Neural cell (in vitro differentiated cells): ENCODE measurements around the gene PTPRT. TPM values are rescaled to one million over a fixed set of nuclear protein-coding genes. Genes with fewer than 3 reads are reported as not detected.

Experiments
- H2AFZ ChIP-seq: fragments of 200-600, 300-800 bp; sonication (generic), shearing (Covaris generic); 2 replicates; pipeline ENCODE4 v1.6.0; 2014; ENCODE audit warnings: low read depth, mild to moderate bottlenecking, antibody characterized with exemption, low read length, moderate library complexity
- H3F3A ChIP-seq: fragments of 200-600 bp; shearing (Covaris generic); 2 replicates; pipeline ENCODE4 v1.6.1; 2016; ENCODE audit warnings: mild to moderate bottlenecking, moderate library complexity, mixed read lengths, antibody characterized with exemption, low read length; ENCODE audit not compliant: insufficient read depth, poor library complexity, severe bottlenecking
- H3K27ac ChIP-seq: fragments of 200-600, 300-800 bp; sonication (generic), shearing (Covaris generic); 2 replicates; pipeline ENCODE4 v1.5.1; 2014; ENCODE audit warnings: mild to moderate bottlenecking, low read length, moderate library complexity
- H3K27me3 ChIP-seq: fragments of 300-800, 200-600 bp; sonication (generic), shearing (Covaris generic); 2 replicates; pipeline ENCODE4 v1.6.0; 2014; ENCODE audit warnings: mild to moderate bottlenecking, low read depth, low read length, moderate library complexity; ENCODE audit not compliant: insufficient read depth
- H3K36me3 ChIP-seq: fragments of 300-800, 200-600 bp; sonication (generic), shearing (Covaris generic); 2 replicates; pipeline ENCODE4 v1.5.1; 2014; ENCODE audit warnings: mild to moderate bottlenecking, antibody characterized with exemption, low read length, moderate library complexity; ENCODE audit not compliant: insufficient read depth
- H3K4me2 ChIP-seq: fragments of 300-800, 200-600 bp; sonication (generic), shearing (Covaris generic); 2 replicates; pipeline ENCODE4 v1.6.0; 2014; ENCODE audit warnings: mild to moderate bottlenecking, low read length
- H3K4me3 ChIP-seq: fragments of 300-800, 200-600 bp; sonication (generic), shearing (Covaris generic); 2 replicates; pipeline ENCODE4 v1.5.1; 2014; ENCODE audit warnings: mild to moderate bottlenecking, low read length, moderate library complexity
- H3K79me2 ChIP-seq: fragments of 200-600 bp; shearing (Covaris generic); replicated peaks from 2 replicates; pipeline ENCODE4 v1.6.0; 2014; ENCODE audit warnings: mild to moderate bottlenecking, low read length, moderate library complexity; ENCODE audit not compliant: insufficient read depth
- H3K9ac ChIP-seq: fragments of 300-800, 200-600 bp; sonication (generic), shearing (Covaris generic); 2 replicates; pipeline ENCODE4 v1.6.1; 2016; ENCODE audit warnings: mild to moderate bottlenecking, low read length, mixed read lengths
- H3K9me2 ChIP-seq: fragments of 200-600 bp; shearing (Covaris generic); 2 replicates; pipeline ENCODE4 v1.6.1; 2016; ENCODE audit warnings: mild to moderate bottlenecking, low read length, mixed read lengths; ENCODE audit not compliant: insufficient read depth
- H3K9me3 ChIP-seq: fragments of 200-600, 300-800 bp; sonication (generic), shearing (Covaris generic); 2 replicates; pipeline ENCODE4 v1.6.1; 2016; ENCODE audit warnings: mild to moderate bottlenecking, mixed run types, low read length, moderate library complexity, mixed read lengths
- H4K20me1 ChIP-seq: fragments of 200-600 bp; shearing (Covaris generic); 2 replicates; pipeline ENCODE4 v1.6.1; 2016; ENCODE audit warnings: mild to moderate bottlenecking, mixed run types; ENCODE audit not compliant: insufficient read depth
- CTCF ChIP-seq: fragments of 450-650 bp; IDR thresholded peaks from 2 replicates; pipeline ENCODE4 v1.5.1; 2014; ENCODE audit warnings: antibody characterized with exemption, mild to moderate bottlenecking, moderate library complexity; ENCODE audit not compliant: poor library complexity, severe bottlenecking
- EP300 ChIP-seq: fragments of 450-650 bp; conservative IDR thresholded peaks from 2 replicates; pipeline ENCODE4 v1.6.1; 2014; ENCODE audit warnings: antibody characterized with exemption, mild to moderate bottlenecking, moderate library complexity; ENCODE audit not compliant: poor library complexity, severe bottlenecking
- EZH2 ChIP-seq: fragments of 200-600, 300-800 bp; shearing (Covaris generic), sonication (generic); IDR thresholded peaks from 2 replicates; pipeline ENCODE4 v1.6.1; 2014; ENCODE audit warnings: antibody characterized with exemption, low read length, borderline replicate concordance, mild to moderate bottlenecking; ENCODE audit not compliant: insufficient read depth, poor library complexity, severe bottlenecking
- MXI1 ChIP-seq: fragments of 450-650 bp; conservative IDR thresholded peaks from 2 replicates; pipeline ENCODE4 v1.6.1; 2014; ENCODE audit warnings: antibody characterized with exemption, mild to moderate bottlenecking; ENCODE audit not compliant: poor library complexity, severe bottlenecking
- POLR2AphosphoS5 ChIP-seq: IDR thresholded peaks from 2 replicates; pipeline ENCODE4 v1.6.1; 2012
- RAD21 ChIP-seq: fragments of 450-650 bp; conservative IDR thresholded peaks from 2 replicates; pipeline ENCODE4 v1.6.1; 2014; ENCODE audit warnings: antibody characterized with exemption, mild to moderate bottlenecking, moderate library complexity
- SMC3 ChIP-seq: fragments of 450-650 bp; conservative IDR thresholded peaks from 2 replicates; pipeline ENCODE4 v1.6.1; 2014; ENCODE audit warnings: antibody characterized with exemption, mild to moderate bottlenecking, moderate library complexity; ENCODE audit not compliant: poor library complexity
- TAF1 ChIP-seq: IDR thresholded peaks from 2 replicates; pipeline ENCODE4 v1.6.1; 2012; ENCODE audit warnings: low read depth
- polyA plus RNA-seq: library from polyadenylated mRNA; depleted of rRNA; stranded (reverse); fragments of >200 nt; gene quantifications from 2 replicates; pipeline ENCODE4 v1.2.3, GENCODE V29; 2014
- TF ChIP-seq, protein P1 (sequence below): IDR thresholded peaks from 2 replicates; pipeline ENCODE4 v1.6.1; 2012; ENCODE audit warnings: borderline replicate concordance

PTPRT gene
- polyA plus RNA-seq, 1 donor from 2014 or later = 9.2 TPM

DNA sequence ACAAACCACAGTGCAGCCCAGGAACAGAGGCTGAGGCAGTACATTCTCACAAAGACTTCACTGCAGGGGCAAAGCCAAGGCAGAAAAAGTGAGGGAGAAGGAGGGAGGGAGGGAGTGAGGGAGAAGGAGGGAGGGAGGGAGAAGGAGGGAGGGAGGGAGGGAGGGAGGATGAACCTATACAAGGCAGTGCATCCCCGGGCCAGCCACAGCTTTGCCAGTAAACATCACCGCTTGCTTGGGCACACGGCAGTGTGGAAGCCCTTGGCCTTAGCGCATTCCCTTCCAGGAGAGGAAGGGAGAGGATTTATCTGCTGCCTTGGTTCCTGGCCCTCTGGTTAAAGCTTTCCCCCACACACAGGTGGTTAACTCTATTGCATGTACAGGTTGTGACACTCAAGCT lies 234.0 kb downstream of the PTPRT start:
- H3K27me3 ChIP-seq = no peaks in the 10 kb centered on the region
- no peaks in the 10 kb centered on the region for H3F3A ChIP-seq
- H3K36me3 ChIP-seq = no peaks in the 10 kb centered on the region
- no peak overlapping the region for H3K9ac ChIP-seq
- H3K27ac ChIP-seq = no peak overlapping the region
- H4K20me1 ChIP-seq = no peaks in the 10 kb centered on the region
- no peaks in the 10 kb centered on the region for H3K9me2 ChIP-seq
- H3K4me3 ChIP-seq = no peak overlapping the region
- no peak overlapping the region for H3K4me2 ChIP-seq
- TF ChIP-seq POLR2AphosphoS5 = no peak
- no peak for TF ChIP-seq EZH2
- TF ChIP-seq, protein P1, sequence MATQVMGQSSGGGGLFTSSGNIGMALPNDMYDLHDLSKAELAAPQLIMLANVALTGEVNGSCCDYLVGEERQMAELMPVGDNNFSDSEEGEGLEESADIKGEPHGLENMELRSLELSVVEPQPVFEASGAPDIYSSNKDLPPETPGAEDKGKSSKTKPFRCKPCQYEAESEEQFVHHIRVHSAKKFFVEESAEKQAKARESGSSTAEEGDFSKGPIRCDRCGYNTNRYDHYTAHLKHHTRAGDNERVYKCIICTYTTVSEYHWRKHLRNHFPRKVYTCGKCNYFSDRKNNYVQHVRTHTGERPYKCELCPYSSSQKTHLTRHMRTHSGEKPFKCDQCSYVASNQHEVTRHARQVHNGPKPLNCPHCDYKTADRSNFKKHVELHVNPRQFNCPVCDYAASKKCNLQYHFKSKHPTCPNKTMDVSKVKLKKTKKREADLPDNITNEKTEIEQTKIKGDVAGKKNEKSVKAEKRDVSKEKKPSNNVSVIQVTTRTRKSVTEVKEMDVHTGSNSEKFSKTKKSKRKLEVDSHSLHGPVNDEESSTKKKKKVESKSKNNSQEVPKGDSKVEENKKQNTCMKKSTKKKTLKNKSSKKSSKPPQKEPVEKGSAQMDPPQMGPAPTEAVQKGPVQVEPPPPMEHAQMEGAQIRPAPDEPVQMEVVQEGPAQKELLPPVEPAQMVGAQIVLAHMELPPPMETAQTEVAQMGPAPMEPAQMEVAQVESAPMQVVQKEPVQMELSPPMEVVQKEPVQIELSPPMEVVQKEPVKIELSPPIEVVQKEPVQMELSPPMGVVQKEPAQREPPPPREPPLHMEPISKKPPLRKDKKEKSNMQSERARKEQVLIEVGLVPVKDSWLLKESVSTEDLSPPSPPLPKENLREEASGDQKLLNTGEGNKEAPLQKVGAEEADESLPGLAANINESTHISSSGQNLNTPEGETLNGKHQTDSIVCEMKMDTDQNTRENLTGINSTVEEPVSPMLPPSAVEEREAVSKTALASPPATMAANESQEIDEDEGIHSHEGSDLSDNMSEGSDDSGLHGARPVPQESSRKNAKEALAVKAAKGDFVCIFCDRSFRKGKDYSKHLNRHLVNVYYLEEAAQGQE = no peak
- no peak for TF ChIP-seq EP300
- TF ChIP-seq CTCF = no peak
- no peak for TF ChIP-seq TAF1
- no peak for TF ChIP-seq RAD21
- no peak for TF ChIP-seq MXI1
- no peaks in the 10 kb centered on the region for H3K79me2 ChIP-seq
- no peak overlapping the region for H2AFZ ChIP-seq
- H3K9me3 ChIP-seq = no peaks in the 10 kb centered on the region

DNA sequence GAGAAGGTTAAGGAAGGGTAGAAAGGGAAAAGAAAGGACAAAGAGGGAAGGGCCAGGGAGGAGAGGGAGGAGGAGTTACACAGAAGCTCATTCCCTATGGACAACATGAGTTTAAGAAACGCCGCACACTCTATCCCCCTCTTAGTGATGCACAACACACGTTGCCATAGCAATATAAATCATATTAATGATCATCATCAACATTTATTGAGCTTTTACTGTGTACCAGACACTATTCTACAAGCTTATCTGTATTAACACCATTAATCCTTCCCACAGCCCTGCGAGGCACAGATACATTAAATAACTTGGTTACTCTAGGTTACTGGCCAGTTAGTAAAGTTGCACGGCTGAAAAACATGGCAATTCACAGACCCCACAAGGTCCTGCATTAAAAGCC lies 234.8 kb downstream of the PTPRT start:
- no peaks in the 10 kb centered on the region for H3K9me2 ChIP-seq
- no peaks in the 10 kb centered on the region for H3K27me3 ChIP-seq
- H3K79me2 ChIP-seq = no peaks in the 10 kb centered on the region
- TF ChIP-seq, protein P1 = no peak
- TF ChIP-seq MXI1 (no peak), CTCF (no peak), POLR2AphosphoS5 (no peak), EZH2 (no peak), RAD21 (no peak), SMC3 (no peak), TAF1 (no peak), EP300 (no peak)
- no peaks in the 10 kb centered on the region for H3F3A ChIP-seq
- H3K9me3 ChIP-seq = no peaks in the 10 kb centered on the region
- no peak overlapping the region for H3K9ac ChIP-seq
- no peak overlapping the region for H3K4me3 ChIP-seq
- H2AFZ ChIP-seq = no peak overlapping the region
- H3K27ac ChIP-seq = no peak overlapping the region
- H3K4me2 ChIP-seq = no peak overlapping the region
- no peaks in the 10 kb centered on the region for H3K36me3 ChIP-seq
- no peaks in the 10 kb centered on the region for H4K20me1 ChIP-seq
